GM12878 (cell line): ENCODE data around the gene SMAD5. TPM values are rescaled to one million over a fixed set of nuclear protein-coding genes. Genes with fewer than 3 reads are reported as not detected.

Source experiments
- ATAC-seq: fragments of 200-7000 bp; cut with Tn5 transposase; 3 replicates; pipeline ENCODE4 v1.9.1; 2020; ENCODE audit warnings: mild to moderate bottlenecking, moderate library complexity
- BruUV-seq: library from RNA; stranded (reverse); fragments of 400-500 nt; replicated peaks from 2 replicates; lab custom pipeline; 2021; lab: Mats Ljungman, UMichigan
- CTCF ChIA-PET: fragments of 300-600 bp; sonication (Branson Sonifier 250); formaldehyde crosslinking; extraction: SDS; loops from one replicate; lab custom pipeline; 2021; ENCODE audit warnings: inconsistent platforms; lab: Yijun Ruan, JAX
- POLR2A ChIA-PET: fragments of 350-600 bp; formaldehyde crosslinking; extraction: SDS; loops from one replicate; lab custom pipeline; 2021; ENCODE audit warnings: inconsistent platforms; lab: Charles Lee
- RAD21 ChIA-PET: fragments of 300-600 bp; sonication (Branson Sonifier 250); formaldehyde crosslinking; loops from one replicate; lab custom pipeline; 2023; ENCODE audit warnings: antibody characterized with exemption; ENCODE audit not compliant: unreplicated experiment; lab: Charles Lee
- SMC1A ChIA-PET: fragments of 300-600 bp; sonication (Branson Sonifier 250); formaldehyde crosslinking; loops from one replicate; lab custom pipeline; 2023; ENCODE audit not compliant: unreplicated experiment, uncharacterized antibody; lab: Charles Lee
- DNase-seq: peaks from one replicate; pipeline ENCODE4 v3.0.0-alpha.2; 2011; ENCODE audit warnings: low read depth, low spot score
- FAIRE-seq: peaks from 3 replicates; lab custom pipeline; 2011; peaks lifted over from hg19 to GRCh38; lab: Jason Lieb, UNC
- H2AFZ ChIP-seq: 2 replicates; pipeline ENCODE4 v1.6.0; 2011; ENCODE audit warnings: low read depth, low read length, control low read depth; ENCODE audit not compliant: control insufficient read depth
- H3K27ac ChIP-seq: 2 replicates; pipeline ENCODE4 v1.5.1; 2011; ENCODE audit warnings: control low read depth; ENCODE audit not compliant: control insufficient read depth, insufficient read depth
- H3K27me3 ChIP-seq, 2 experiments: replicated peaks in 1 of 2; 2 replicates each; pipeline versions ENCODE4 v1.6.0 to v1.6.1; 2011; ENCODE audit warnings: low read length in 1 of 2; ENCODE audit not compliant: control insufficient read depth in 2 of 2, insufficient read depth in 2 of 2
- H3K36me3 ChIP-seq, 2 experiments: 2 replicates each; pipeline ENCODE4 v1.5.1; 2011; ENCODE audit warnings: low read length in 1 of 2; ENCODE audit not compliant: control insufficient read depth in 2 of 2, insufficient read depth in 2 of 2
- H3K4me1 ChIP-seq: 2 replicates; pipeline ENCODE4 v1.6.1; 2011; ENCODE audit warnings: mild to moderate bottlenecking, low read length, moderate library complexity, mixed read lengths; ENCODE audit not compliant: control insufficient read depth, insufficient read depth
- H3K4me2 ChIP-seq: 2 replicates; pipeline ENCODE4 v1.6.0; 2011; ENCODE audit warnings: control low read depth; ENCODE audit not compliant: control insufficient read depth, insufficient read depth
- H3K4me3 ChIP-seq: fragments of 200-600 bp; sonication (generic); 2 replicates; pipeline ENCODE4 v1.5.1; 2016
- H3K79me2 ChIP-seq: 2 replicates; pipeline ENCODE4 v1.6.0; 2011; ENCODE audit warnings: low read length; ENCODE audit not compliant: control insufficient read depth, insufficient read depth
- H3K9ac ChIP-seq: 2 replicates; pipeline ENCODE4 v1.8.0; 2011; ENCODE audit warnings: low read length, control low read depth, mixed read lengths; ENCODE audit not compliant: control insufficient read depth, insufficient read depth
- H3K9me3 ChIP-seq: replicated peaks from 3 replicates; pipeline ENCODE4 v1.5.1; 2011; ENCODE audit warnings: mild to moderate bottlenecking, low read length; ENCODE audit not compliant: control insufficient read depth, insufficient read depth
- H4K20me1 ChIP-seq: 2 replicates; pipeline ENCODE4 v1.6.0; 2011; ENCODE audit not compliant: control insufficient read depth, insufficient read depth
- BCL11A ChIP-seq: IDR thresholded peaks from 2 replicates; pipeline ENCODE4 v1.6.1; 2011; ENCODE audit warnings: low read depth, low read length
- CREB1 ChIP-seq: IDR thresholded peaks from 2 replicates; pipeline ENCODE4 v1.6.1; 2012; ENCODE audit warnings: low read depth, mild to moderate bottlenecking, inconsistent platforms
- CUX1 ChIP-seq: IDR thresholded peaks from 2 replicates; pipeline ENCODE4 v1.6.1; 2012; ENCODE audit warnings: improper control_type of control experiment, low read depth, low read length; ENCODE audit not compliant: insufficient replicate concordance
- IKZF2 ChIP-seq, 2 experiments: fragments of 450-650 bp; IDR thresholded peaks; 2 replicates each; pipeline ENCODE4 v1.6.1; 2017; ENCODE audit warnings: mild to moderate bottlenecking in 2 of 2, moderate library complexity in 2 of 2
- MEF2A ChIP-seq: IDR thresholded peaks from 2 replicates; pipeline ENCODE4 v1.6.1; 2011; ENCODE audit warnings: low read depth, mild to moderate bottlenecking, low read length, moderate library complexity; ENCODE audit not compliant: insufficient read depth
- RAD51 ChIP-seq: fragments of 450-650 bp; IDR thresholded peaks from 2 replicates; pipeline ENCODE4 v1.6.1; 2016; ENCODE audit warnings: moderate library complexity, mild to moderate bottlenecking, inconsistent platforms
- RFX5 ChIP-seq: IDR thresholded peaks from 2 replicates; pipeline ENCODE4 v1.6.1; 2011; ENCODE audit warnings: low read depth, low read length, improper control_type of control experiment
- ZNF592 ChIP-seq: fragments of 450-650 bp; IDR thresholded peaks from 2 replicates; pipeline ENCODE4 v1.6.1; 2017; ENCODE audit warnings: mild to moderate bottlenecking, moderate library complexity
- WGBS: methylation state at CpG from one replicate; pipeline ENCODE4 v1.1.6; 2016; ENCODE audit warnings: low lambda C conversion rate; ENCODE audit not compliant: insufficient replicate concordance, insufficient coverage; ENCODE audit errors: missing lambda C conversion rate; 5-methylcytosine and 5-hydroxymethylcytosine counted together
- in situ Hi-C: fragments of 300-500 bp; cut with MboI; formaldehyde crosslinking; loops from 9 replicates; pipeline ENCODE4 v1.14.3; 2018; ENCODE audit warnings: mixed read lengths
- intact Hi-C: fragments of 100-400 bp; cut with micrococcal nuclease; formaldehyde crosslinking; loops from one replicate; pipeline ENCODE4 v1.14.2; 2022; ENCODE audit not compliant: unreplicated experiment
- polyA plus RNA-seq, 11 experiments: library from polyadenylated mRNA; depleted of rRNA in 4 of 11; unstranded in 6 of 11; stranded (reverse) in 5 of 11; fragments of >200 nt; fragmentation: Nextera tagmentation in 4 of 11; fragmentation: Illumina TruSeq in 1 of 11; extraction: Ambion mirVana in 4 of 11; extraction: Trizol in 1 of 11; gene quantifications; 1 replicate in 1 of 11; 2 replicates in 10 of 11; pipeline versions ENCODE4 v1.2.1 to v1.2.3, GENCODE V29; 2011 to 2016; ENCODE audit warnings: inconsistent platforms in 2 of 11, missing spikeins in 2 of 11, low read depth in 1 of 11
- total RNA-seq, 4 experiments: library from RNA; depleted of rRNA in 3 of 4; stranded (reverse); fragments of >200 nt in 3 of 4; fragmentation: Illumina TruSeq in 1 of 4; extraction: Trizol in 1 of 4; gene quantifications; 2 replicates each; pipeline versions ENCODE4 v1.2.1 to v1.2.3, GENCODE V29; 2013 to 2021
- TF ChIP-seq, protein P1 (sequence below): fragments of 450-650 bp; IDR thresholded peaks from 2 replicates; pipeline ENCODE4 v1.6.1; 2016; ENCODE audit warnings: mild to moderate bottlenecking

Gene SMAD5
- total and polyA plus RNA-seq, 10 of the 15 experiments (the other 5 are each of a cell fraction or from before 2014, with no cell fraction given), result 3.6 to 40.6 (median 11.7) TPM

DNA sequence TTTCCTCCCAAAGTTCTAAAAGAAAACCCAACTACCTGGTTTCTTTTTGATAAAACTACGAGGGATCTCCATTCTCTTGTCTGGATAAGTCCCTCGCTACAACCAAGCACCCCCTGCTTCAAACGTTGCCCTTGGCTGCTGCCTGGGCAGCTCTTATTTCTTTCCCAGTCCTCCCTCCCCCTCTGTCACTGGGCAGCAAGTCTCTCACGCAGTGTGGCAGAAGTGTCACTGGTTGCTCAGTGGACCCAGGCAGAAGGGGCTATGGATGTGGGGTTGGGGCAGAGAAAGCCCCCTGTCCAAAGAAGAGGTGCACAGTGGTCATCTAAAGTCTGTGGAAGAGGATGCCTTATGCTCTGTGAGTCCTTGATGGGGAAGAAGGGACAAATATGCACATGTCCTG is 67.5 kb downstream of the SMAD5 start:
- H3K27ac ChIP-seq, result no peak overlapping the region
- ChIA-PET CTCF (interaction anchor here (1.7 to 1.8 kb wide), 2 partner anchors 12 to 13 kb away, joined by 4 to 6 read pairs; no protein-coding TSS in a partner anchor), SMC1A (no interaction called here), POLR2A (no interaction called here)
- FAIRE-seq, result no peak
- intact Hi-C loops (no loop called here), in situ Hi-C loops (no loop called here)
- H3K4me3 ChIP-seq, result no peak overlapping the region
- no peaks in the 10 kb centered on the region for H3K4me1 ChIP-seq
- H3K9ac ChIP-seq, result no peak overlapping the region
- DNase-seq, result no peak
- BruUV-seq, result no TSS peak
- H2AFZ ChIP-seq, result no peak overlapping the region
- no peaks in the 10 kb centered on the region for H3K79me2 ChIP-seq
- H3K36me3 ChIP-seq, result no peaks in the 10 kb centered on the region
- TF ChIP-seq RFX5, result no peak
- TF ChIP-seq ZNF592, result no peak
- TF ChIP-seq MEF2A, result no peak
- TF ChIP-seq BCL11A, result no peak
- TF ChIP-seq RAD51, result no peak
- no peak for TF ChIP-seq CREB1
- TF ChIP-seq CUX1, result no peak
- TF ChIP-seq, protein P1, sequence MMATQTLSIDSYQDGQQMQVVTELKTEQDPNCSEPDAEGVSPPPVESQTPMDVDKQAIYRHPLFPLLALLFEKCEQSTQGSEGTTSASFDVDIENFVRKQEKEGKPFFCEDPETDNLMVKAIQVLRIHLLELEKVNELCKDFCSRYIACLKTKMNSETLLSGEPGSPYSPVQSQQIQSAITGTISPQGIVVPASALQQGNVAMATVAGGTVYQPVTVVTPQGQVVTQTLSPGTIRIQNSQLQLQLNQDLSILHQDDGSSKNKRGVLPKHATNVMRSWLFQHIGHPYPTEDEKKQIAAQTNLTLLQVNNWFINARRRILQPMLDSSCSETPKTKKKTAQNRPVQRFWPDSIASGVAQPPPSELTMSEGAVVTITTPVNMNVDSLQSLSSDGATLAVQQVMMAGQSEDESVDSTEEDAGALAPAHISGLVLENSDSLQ, result no peak
- TF ChIP-seq IKZF2 (IDR thresholded peaks at IDR 0.05), result no peak
- TF ChIP-seq, all 136 proteins: peak for 0
- RAD21 ChIA-PET, result no interaction called here
- Histone ChIP-seq H3K27me3 (peaks cover 0 to 2% of the 10 kb centered on the region in 2 experiments; a peak in 2 of 4 replicates), H3K9me3 (no peaks in the 10 kb centered on the region), H3K4me2 (no peak overlapping the region), H4K20me1 (no peaks in the 10 kb centered on the region)
- WGBS, result 0% methylated on average over 4 of the region's 4 CpGs
- ATAC-seq, result no peak
